Stimulated activated naive B cell treated with anti-CD40 and anti-IgM and Interleukin-4, amounts not matched to agents 10 μg/mL and 1 μg/mL and 100 μg/mL, for 72 hours (primary cell): ENCODE measurements around the gene HTD2.

Experiments
- ATAC-seq, 2 donors: fragments of 150-1000 bp; cut with Tn5 transposase; replicated peaks; 2 replicates each; pipeline ENCODE4 v1.10.0; 2021; ENCODE audit warnings: moderate library complexity in 1 of 2
- DNase-seq: peaks from one replicate; pipeline ENCODE4 v3.0.0; 2021
- H3K27ac Mint-ChIP-seq: one replicate; pipeline ENCODE4 v1.8.0; 2022; ENCODE audit warnings: mild to moderate bottlenecking, mixed read lengths
- H3K27me3 Mint-ChIP-seq, 2 donors: one replicate each; pipeline ENCODE4 v1.8.0; 2022; ENCODE audit warnings: mixed read lengths in 2 of 2
- H3K36me3 Mint-ChIP-seq, 2 donors: one replicate each; pipeline ENCODE4 v1.8.0; 2022; ENCODE audit warnings: mixed read lengths in 2 of 2, mild to moderate bottlenecking in 1 of 2
- H3K4me1 Mint-ChIP-seq, 2 donors: one replicate each; pipeline ENCODE4 v1.8.0; 2022; ENCODE audit warnings: mixed read lengths in 2 of 2, mild to moderate bottlenecking in 1 of 2
- H3K4me3 Mint-ChIP-seq, 2 donors: one replicate each; pipeline ENCODE4 v1.8.0; 2022; ENCODE audit warnings: mild to moderate bottlenecking in 2 of 2, mixed read lengths in 2 of 2, moderate library complexity in 1 of 2
- H3K9me3 Mint-ChIP-seq, 2 donors: one replicate each; pipeline ENCODE4 v1.8.0; 2022; ENCODE audit warnings: mixed read lengths in 2 of 2, mild to moderate bottlenecking in 1 of 2

Gene HTD2

GRCh38 chr3:58307639-58308215 lies 1.4 kb downstream of the HTD2 start:
- Mint-ChIP-seq H3K4me3 (peak overlapping the region; percentile 98), H3K9me3 (no peaks in the 10 kb centered on the region), H3K4me1 (peaks cover 18 to 36% of the 10 kb centered on the region in 2 donors), H3K27me3 (no peaks in the 10 kb centered on the region), H3K36me3 (peaks cover 24 to 35% of the 10 kb centered on the region in 2 donors), H3K27ac (no peak overlapping the region)
- no peak for ATAC-seq
- DNase-seq, result no peak

- peaks cover 33 to 42% of the 10 kb centered on the region in 2 donors for H3K36me3 Mint-ChIP-seq
- H3K4me3 Mint-ChIP-seq, result no peak overlapping the region
- H3K4me1 Mint-ChIP-seq, result peaks cover 20 to 40% of the 10 kb centered on the region in 2 donors
- ATAC-seq (no peak), DNase-seq (no peak)
- no peaks in the 10 kb centered on the region for H3K9me3 Mint-ChIP-seq
- peak overlapping the region; percentile 31 for H3K27ac Mint-ChIP-seq
- H3K27me3 Mint-ChIP-seq, result no peaks in the 10 kb centered on the region
These were observed 2.4 kb downstream of the HTD2 start for GRCh38 chr3:58308728-58309127.

GRCh38 chr3:58317811-58318210 lies 11.5 kb downstream of the HTD2 start:
- no peak overlapping the region for H3K4me3 Mint-ChIP-seq
- peaks cover 6 to 28% of the 10 kb centered on the region in 2 donors for H3K4me1 Mint-ChIP-seq
- no peaks in the 10 kb centered on the region for H3K27me3 Mint-ChIP-seq
- peaks cover 39 to 40% of the 10 kb centered on the region in 2 donors for H3K36me3 Mint-ChIP-seq
- DNase-seq, result no peak
- no peaks in the 10 kb centered on the region for H3K9me3 Mint-ChIP-seq
- peak overlapping the region; percentile 57 for H3K27ac Mint-ChIP-seq
- no peak for ATAC-seq

- DNase-seq (no peak), ATAC-seq (peak in 1 of 2 donors; percentile 41)
- peak overlapping the region in 1 of 2 donors; percentile 34 for H3K4me3 Mint-ChIP-seq
- no peaks in the 10 kb centered on the region for H3K27me3 Mint-ChIP-seq
- peak overlapping the region; percentile 10 for H3K27ac Mint-ChIP-seq
- peaks cover 29 to 64% of the 10 kb centered on the region in 2 donors for H3K4me1 Mint-ChIP-seq
- no peaks in the 10 kb centered on the region for H3K9me3 Mint-ChIP-seq
- H3K36me3 Mint-ChIP-seq, result peaks cover 21% of the 10 kb centered on the region in 2 donors
These were observed 15.5 kb downstream of the HTD2 start for GRCh38 chr3:58321791-58322190.

- Mint-ChIP-seq H3K9me3 (no peaks in the 10 kb centered on the region), H3K36me3 (peaks cover 15 to 18% of the 10 kb centered on the region in 2 donors), H3K4me3 (no peak overlapping the region), H3K27ac (no peak overlapping the region), H3K27me3 (no peaks in the 10 kb centered on the region), H3K4me1 (peaks cover 35 to 71% of the 10 kb centered on the region in 2 donors)
- ATAC-seq, result no peak
- no peak for DNase-seq
These were observed 16.5 kb downstream of the HTD2 start for GRCh38 chr3:58322793-58323192.

- Mint-ChIP-seq H3K27me3 (no peaks in the 10 kb centered on the region), H3K4me3 (peak overlapping the region; percentile 50 to 64), H3K36me3 (peaks cover 11% of the 10 kb centered on the region in 2 donors), H3K27ac (peak overlapping the region; percentile 93), H3K9me3 (no peaks in the 10 kb centered on the region), H3K4me1 (peaks cover 35 to 75% of the 10 kb centered on the region in 2 donors)
- DNase-seq (no peak), ATAC-seq (peak in 1 of 2 donors; percentile 24)
These were observed 17.4 kb downstream of the HTD2 start for GRCh38 chr3:58323529-58324390.

- no peak for DNase-seq
- Mint-ChIP-seq H3K36me3 (peaks cover 7 to 12% of the 10 kb centered on the region in 2 donors), H3K9me3 (no peaks in the 10 kb centered on the region), H3K27ac (peak overlapping the region; percentile 93), H3K4me1 (peaks cover 38 to 75% of the 10 kb centered on the region in 2 donors), H3K27me3 (no peaks in the 10 kb centered on the region), H3K4me3 (peak overlapping the region; percentile 50 to 64)
- peak; percentile 66 to 74 for ATAC-seq
These were observed 18.4 kb downstream of the HTD2 start for GRCh38 chr3:58324391-58325390.

GRCh38 chr3:58325525-58325992 lies 19.2 kb downstream of the HTD2 start:
- ATAC-seq (peak; percentile 76 to 77), DNase-seq (no peak)
- peaks cover 38 to 76% of the 10 kb centered on the region in 2 donors for H3K4me1 Mint-ChIP-seq
- H3K36me3 Mint-ChIP-seq, result peaks cover 5 to 9% of the 10 kb centered on the region in 2 donors
- H3K27ac Mint-ChIP-seq, result peak overlapping the region; percentile 93
- H3K9me3 Mint-ChIP-seq, result no peaks in the 10 kb centered on the region
- peak overlapping the region; percentile 48 to 62 for H3K4me3 Mint-ChIP-seq
- no peaks in the 10 kb centered on the region for H3K27me3 Mint-ChIP-seq

GRCh38 chr3:58326267-58326900 lies 20.1 kb downstream of the HTD2 start:
- Mint-ChIP-seq H3K4me3 (no peak overlapping the region), H3K27ac (peak overlapping the region; percentile 93), H3K4me1 (peaks cover 41 to 74% of the 10 kb centered on the region in 2 donors), H3K36me3 (peaks cover 2 to 9% of the 10 kb centered on the region in 2 donors), H3K9me3 (no peaks in the 10 kb centered on the region), H3K27me3 (no peaks in the 10 kb centered on the region)
- DNase-seq (no peak), ATAC-seq (no peak)

GRCh38 chr3:58329150-58329921 lies 23.0 kb downstream of the HTD2 start:
- Mint-ChIP-seq H3K4me1 (peaks cover 30 to 64% of the 10 kb centered on the region in 2 donors), H3K4me3 (no peak overlapping the region), H3K36me3 (peaks cover 0 to 9% of the 10 kb centered on the region in 2 donors), H3K9me3 (no peaks in the 10 kb centered on the region), H3K27me3 (no peaks in the 10 kb centered on the region), H3K27ac (peak overlapping the region; percentile 16)
- DNase-seq (no peak), ATAC-seq (no peak)

- DNase-seq (no peak), ATAC-seq (no peak)
- H3K27me3 Mint-ChIP-seq, result no peaks in the 10 kb centered on the region
- no peak overlapping the region for H3K27ac Mint-ChIP-seq
- no peak overlapping the region for H3K4me3 Mint-ChIP-seq
- H3K36me3 Mint-ChIP-seq, result peaks cover 3 to 9% of the 10 kb centered on the region in 2 donors
- peaks cover 31 to 64% of the 10 kb centered on the region in 2 donors for H3K4me1 Mint-ChIP-seq
- no peaks in the 10 kb centered on the region for H3K9me3 Mint-ChIP-seq
These were observed 23.6 kb downstream of the HTD2 start for GRCh38 chr3:58329922-58330413.

- no peaks in the 10 kb centered on the region for H3K27me3 Mint-ChIP-seq
- H3K27ac Mint-ChIP-seq, result peak overlapping the region; percentile 82
- ATAC-seq (no peak), DNase-seq (no peak)
- no peaks in the 10 kb centered on the region for H3K9me3 Mint-ChIP-seq
- H3K4me1 Mint-ChIP-seq, result peaks cover 30 to 64% of the 10 kb centered on the region in 2 donors
- peak overlapping the region; percentile 80 to 90 for H3K4me3 Mint-ChIP-seq
- H3K36me3 Mint-ChIP-seq, result peaks cover 10 to 14% of the 10 kb centered on the region in 2 donors
These were observed 25.4 kb downstream of the HTD2 start for GRCh38 chr3:58331593-58332152.
